GM19035 (cell line): ENCODE measurements around the gene BROX.
A peak's percentile ranks its signal among the peaks of the same experiment; 100 is the strongest.
"Not testable (repeated sequence)": the region's sequence is repeated elsewhere in the genome, so short reads cannot be mapped to it uniquely, and the experiment has no call there.

Experiments
- ATAC-seq: cut with Tn5 transposase; IDR thresholded peaks from one replicate; pipeline ENCODE4 v1.9.1; 2021; ENCODE audit not compliant: unreplicated experiment

Gene BROX

DNA sequence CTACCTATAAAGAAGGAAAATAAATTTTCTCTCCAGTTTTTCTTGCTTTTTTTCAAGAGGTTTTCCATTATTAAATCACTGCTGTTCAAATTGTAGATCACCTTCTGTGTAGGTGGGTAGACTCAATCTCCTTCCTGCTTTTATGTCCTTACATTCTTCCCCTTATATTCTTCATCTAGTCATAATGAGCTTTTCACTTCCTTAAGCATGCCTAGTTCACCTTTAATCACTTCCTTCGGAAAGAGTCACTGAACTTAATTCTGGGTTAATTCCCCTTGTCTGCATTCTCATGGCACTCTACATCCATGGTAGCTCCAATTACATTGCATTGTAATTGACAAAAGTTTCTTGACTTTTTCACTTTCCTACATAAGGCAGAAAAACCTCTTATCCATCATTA is 18.5 kb downstream of the BROX start:
- no peak for ATAC-seq

DNA sequence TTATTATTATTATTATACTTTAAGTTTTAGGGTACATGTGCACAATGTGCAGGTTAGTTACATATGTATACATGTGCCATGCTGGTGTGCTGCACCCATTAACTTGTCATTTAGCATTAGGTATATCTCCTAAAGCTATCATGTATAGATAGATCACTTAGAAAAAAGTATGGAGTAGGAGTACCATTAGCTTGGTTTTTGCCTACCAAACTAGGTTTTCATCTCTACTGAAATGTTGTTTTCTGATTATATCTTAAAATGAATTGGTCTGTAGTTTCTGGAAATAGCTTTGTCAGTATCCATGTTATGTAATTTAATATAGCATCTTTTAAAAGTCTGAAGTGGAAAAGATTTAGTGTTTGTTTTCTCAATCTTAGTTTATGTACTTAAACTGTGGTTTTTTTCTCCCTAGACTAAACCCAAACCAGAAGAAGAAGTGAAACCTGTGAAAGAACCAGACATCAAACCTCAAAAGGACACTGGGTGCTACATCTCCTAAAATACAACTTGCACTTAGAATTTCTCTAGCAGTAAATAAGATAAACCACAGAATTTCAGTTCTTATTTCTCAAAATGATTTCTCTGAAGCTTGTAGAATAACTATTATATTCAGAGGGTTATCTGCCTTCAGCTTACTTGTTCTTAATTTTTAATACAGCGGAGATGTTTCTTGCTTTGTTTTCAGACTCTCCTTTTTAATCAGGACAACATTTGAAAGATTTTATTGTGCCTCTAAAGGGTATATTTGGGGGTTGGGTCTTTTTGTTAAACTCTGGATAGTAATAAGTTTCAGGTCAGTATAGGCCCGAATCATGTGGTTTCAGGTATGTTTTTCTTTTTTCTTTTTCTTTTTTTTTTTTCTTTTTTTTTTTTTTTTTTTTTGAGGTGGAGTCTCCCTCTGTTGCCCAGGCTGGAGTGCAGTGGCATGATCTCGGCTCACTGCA is 20.1 kb downstream of the BROX start:
- ATAC-seq = peak; percentile 99

DNA sequence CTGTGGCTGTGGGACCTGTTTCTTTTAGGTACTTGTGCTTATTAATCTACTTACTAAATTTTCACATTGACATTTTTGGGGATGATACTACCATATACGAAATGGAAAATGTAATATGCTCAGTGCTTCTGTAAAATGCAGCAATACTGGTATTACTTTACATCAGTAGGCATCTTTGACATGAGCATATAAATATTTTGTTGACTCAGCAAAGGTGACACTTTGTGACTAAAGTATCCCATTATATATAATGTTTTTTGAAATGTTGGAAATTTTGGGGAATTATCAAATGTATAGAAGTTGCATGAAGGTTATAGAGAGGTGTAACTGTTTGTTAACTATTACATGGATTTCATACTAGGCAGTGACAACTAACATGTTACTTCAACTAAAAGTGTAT is 22.4 kb downstream of the BROX start:
- ATAC-seq = no peak

DNA sequence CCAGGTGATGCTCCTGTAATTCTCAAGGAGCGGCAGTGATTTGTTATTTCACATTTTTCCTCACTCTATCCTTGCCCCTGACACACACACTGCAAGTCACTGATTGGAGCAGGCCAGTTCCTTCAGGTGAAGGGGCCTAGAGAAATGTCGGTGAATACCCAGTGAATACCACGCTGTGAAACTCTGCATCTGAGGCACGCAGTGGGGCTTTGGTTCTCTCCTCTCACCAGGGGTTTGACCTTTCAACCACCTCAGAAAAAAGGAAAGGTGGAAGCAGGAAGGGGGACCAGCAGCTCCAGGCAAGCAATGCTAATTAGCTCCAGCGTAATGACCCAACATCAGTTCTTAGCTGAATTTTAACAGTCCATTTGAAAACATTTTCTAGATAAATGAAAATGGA is 24.1 kb downstream of the BROX start:
- no peak for ATAC-seq

DNA sequence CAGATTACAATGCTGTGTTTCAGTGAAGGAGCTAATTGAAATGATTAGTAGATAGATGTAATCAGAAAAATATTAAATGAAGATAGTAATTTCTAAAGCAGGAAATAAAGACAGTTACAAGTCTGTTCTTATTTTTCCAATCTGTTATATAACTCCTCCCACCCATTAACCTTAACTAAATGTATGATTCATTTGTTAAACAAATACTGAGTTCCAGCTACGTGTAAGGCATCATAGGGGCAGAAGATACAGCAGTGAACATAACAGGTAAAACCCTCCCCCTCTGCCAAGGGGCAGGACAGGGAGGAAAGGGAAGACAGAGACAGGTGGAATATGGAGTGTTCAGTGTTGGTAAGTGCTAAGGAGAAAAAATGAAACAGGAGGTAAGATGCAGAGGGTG is 24.6 kb downstream of the BROX start, which contains the start of gene FAM177B:
Gene FAM177B (plus strand): TSS at position 231 of the 400 bp plus-strand sequence. CDS start 9,344 bp downstream, outside the sequence.
- ATAC-seq = no peak

DNA sequence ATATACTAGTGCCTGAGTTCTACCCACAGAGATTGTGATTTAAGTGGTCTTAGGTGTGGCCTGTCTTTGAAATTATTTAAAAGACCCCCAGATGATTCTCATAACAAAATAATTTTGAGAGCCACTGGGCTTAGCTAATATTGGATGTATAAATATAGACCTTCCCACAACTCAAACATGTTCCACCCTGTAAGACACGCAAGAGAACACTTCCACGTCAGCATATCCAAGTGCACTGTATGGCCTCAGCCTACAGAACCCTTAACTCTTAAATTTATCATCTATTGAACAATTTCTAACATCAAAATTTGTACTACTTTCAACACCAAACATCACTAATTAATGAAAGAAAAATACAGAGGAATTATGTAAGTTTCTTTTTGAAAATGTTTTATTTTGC is 27.1 kb downstream of the BROX start:
- no peak for ATAC-seq

DNA sequence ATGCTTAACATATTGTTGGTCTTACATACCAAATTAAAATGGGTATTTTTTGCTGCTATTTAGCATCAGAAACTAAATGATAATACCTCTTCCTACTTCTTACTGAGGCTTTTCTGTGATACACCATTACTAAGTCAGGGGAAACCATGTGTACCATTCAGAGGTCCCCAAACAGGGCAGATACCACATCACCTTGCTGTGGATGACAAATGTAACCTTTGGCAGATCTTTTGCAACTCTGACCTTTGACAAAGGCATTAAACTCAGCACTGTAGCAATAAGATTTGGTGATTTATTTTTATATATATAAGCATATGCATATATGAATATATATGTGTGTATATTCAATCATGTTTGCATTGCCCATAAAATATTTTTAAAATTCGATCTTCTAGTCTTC is 27.6 kb downstream of the BROX start:
- ATAC-seq = no peak

DNA sequence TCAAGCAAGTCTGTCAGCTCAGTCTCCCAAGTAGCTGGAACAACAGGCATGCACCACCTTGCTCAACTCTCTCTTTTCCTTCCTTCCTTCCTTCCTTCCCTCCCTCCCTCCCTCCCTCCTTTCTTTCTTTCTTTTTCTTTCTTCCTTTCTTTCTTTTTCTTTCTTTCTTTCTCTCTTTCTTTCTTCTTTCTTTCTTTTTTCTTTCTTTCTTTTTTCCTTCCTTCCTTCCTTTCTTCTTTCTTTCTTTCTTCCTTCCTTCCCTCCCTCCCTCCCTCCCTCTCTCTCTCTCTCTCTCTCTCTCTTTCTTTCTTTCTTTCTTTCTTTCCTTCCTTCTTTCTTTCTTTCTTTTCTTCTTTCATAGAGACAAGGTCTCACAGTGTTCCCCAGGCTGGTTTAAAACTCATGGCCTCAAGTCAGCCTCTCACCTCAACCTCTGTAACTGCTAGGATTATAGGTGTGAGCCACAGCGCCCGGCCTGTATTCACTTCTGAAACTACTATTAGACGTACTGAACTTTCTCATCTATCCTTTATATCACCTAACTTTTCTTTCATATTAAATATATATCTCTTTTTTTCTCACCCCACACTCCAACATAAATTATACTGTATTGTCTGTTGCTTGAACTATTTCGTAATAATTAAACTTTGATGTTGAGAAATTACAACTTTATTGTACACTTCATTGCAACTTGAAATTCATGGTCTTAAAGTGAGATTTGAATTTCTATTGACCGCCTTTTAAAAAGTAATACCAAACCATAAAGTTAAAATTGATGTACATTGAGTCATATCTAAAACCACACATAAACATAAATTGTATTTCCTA is 29.5 kb downstream of the BROX start:
- ATAC-seq = not testable (repeated sequence)

DNA sequence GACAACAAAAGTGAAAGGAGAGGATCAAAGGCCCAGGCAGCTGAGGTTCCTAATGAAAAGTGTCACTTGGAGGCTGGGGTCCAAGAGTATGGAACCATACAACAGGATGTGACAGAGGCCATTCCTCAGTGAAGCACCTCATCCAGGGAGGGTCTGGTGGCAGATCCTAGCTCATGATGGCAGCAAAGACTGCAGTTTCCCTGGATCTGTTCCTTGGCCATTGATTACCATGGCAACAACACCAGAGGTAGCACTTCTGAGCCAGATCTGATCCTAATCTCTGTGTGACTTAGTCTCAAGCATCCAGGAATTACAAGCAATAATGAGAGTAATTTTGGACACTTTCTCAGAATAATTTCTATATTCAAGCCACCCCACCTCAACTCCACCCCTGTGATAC is 37.6 kb downstream of the BROX start:
- ATAC-seq = no peak

DNA sequence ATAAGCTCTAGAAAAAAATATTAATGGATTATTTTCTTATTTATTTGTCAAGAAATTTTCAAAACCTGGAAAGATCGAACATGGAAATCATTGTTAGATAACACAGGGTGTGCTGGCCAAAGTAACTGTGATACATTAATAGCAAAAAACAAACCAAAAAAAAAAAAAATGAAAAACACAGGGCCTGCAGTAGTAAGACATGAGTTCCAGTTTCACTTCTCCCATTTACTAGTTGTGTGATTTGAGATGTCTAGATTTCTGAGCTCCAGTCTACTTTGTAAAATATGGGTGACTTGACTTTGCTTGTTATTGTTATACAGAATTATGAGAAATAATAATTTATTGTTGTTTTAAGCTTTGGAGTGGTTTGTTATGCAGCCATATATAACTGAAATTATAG is 38.3 kb downstream of the BROX start:
- ATAC-seq = peak; percentile 87

DNA sequence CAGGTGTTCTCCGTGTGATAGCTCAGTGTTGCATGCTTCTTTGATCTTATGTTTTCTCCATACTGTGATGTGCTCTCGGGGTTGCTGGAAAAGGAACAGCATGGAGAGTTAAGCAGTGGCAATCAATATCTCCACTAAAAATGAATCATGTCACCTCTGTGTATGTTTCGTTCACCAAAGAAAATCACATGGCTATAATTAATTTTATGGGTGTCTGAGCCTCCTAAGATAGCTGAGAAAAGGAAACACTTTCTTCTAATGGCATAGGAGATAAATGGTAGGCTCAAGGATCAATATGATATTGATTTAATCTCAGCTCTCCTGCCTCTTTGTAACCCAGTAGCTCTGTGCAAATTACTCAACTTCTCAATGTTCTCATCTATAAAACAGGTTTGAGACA is 38.9 kb downstream of the BROX start:
- ATAC-seq = no peak

DNA sequence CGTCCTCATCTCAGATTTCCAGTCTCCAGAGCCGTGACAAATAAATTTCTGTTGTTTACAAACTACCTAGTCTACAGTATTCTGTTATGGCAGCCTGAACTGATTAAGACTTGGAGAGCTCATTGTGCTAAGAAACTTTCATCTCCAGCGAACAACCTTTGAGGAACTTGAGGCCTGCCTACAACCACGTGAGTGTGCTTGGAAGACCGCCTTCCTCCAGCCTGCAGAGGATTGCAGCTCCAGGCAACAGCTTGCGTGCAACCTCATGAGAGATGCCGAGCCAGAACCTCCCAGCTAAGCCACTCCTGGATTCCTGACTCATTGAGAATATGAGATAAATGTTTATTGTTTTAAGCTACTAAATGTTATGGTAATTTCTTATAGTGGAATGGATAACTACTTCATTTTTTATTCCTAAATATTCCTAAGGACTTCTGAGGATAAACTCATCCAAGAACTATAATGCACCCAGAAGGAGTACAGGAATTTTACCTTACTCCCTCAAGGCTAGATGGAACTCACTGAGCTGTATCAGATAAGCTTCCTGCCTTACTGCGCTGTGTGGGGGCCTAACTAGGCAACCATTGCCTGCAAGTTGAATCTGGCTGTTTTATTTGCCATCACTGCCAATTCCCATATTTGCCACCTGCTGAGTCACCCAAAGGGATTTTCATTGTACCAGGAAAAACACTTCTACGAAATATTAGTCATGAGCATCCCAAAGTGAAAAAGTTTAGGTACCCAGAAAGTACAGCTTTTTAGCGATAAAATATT is 42.2 kb downstream of the BROX start:
- ATAC-seq = no peak

DNA sequence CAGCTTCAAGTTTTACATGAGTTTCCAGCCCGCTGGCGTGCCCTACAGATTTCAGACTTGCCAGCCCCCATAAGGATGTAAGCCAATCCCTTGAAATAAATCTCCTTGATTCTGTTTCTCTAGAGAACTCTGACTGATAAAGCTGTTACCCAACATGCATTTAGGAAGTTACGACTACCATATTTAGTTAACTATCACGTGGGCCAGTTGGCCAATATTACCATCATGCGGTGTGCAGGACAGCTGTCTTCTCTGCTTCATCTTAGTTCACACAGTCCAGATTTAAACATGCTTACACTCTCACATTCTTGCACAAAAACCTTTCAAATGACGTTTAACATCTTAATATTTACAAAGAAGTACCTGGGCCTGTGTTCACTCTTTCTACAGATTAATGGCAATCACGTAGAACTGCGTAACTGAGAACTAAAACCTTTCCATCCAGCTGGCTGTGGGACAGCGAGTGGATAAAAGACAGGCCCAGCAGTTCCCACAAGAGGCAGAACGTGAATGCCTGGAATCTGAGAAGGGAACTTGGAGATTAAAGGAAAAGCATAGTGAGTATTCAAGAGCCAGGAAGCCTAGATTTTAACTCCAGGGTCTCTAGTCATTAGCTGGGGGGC is 45.4 kb downstream of the BROX start:
- no peak for ATAC-seq

DNA sequence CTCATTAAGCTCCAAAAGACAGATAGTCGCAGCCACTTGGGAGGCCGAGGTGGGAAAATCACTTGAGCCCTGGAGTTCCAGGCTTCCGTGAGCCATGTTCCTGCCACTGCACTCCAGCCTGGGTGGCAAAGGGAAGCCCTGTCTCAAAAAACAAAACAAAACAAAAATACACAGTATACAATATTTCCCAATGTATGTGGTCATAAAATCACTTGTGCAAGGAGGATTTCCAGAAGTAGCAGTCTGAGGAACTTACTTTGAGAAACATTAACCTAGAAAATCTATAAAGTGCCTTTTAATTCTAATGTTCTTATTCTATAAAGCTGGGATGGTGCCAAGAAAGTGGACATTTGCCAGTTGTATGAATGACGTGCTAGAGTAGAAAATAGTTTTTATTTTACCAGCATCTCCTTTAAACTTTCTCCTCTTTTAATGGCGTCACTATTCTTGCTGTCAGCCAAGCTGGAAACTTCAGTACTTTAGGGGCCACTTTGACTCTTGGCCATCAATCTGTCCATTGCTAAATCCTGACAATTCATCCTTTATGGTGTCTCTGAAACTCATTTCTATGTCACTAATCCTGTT is 47.2 kb downstream of the BROX start:
- ATAC-seq = no peak

DNA sequence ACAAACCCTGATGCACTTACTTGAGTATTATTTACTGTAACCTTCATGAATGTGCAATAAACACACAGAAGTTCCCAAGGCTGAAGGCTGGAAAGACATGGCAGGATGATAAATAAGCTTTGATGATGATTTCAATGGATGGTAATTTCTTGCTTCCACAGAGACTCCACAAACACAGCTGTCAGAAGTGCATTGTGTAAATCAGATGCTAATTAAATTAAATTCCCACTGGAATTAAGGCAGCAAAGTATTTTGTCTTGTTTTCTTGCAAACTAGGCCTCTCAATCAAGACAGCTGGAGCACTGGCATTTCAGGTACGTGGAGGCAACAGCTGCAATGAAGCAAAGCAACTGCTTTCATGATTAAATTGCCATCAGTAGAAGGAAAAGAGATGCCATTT is 48.7 kb downstream of the BROX start:
- ATAC-seq = no peak

DNA sequence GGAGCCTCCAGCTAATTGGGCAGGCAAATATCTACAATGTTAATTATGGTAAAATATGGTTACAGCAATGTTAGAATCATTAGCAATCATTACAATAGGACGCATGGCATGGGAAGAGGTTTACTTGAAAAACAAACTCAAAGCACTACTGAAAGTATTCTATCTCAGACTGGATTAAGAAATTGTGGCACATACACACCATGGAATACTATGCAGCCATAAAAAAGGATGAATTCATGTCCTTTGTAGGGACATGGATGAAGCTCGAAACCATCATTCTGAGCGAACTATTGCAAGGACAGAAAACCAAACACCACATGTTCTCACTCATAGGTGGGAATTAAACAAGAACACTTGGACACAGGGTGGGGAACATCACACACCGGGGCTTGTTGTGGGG is 49.8 kb downstream of the BROX start:
- not testable (repeated sequence) for ATAC-seq

DNA sequence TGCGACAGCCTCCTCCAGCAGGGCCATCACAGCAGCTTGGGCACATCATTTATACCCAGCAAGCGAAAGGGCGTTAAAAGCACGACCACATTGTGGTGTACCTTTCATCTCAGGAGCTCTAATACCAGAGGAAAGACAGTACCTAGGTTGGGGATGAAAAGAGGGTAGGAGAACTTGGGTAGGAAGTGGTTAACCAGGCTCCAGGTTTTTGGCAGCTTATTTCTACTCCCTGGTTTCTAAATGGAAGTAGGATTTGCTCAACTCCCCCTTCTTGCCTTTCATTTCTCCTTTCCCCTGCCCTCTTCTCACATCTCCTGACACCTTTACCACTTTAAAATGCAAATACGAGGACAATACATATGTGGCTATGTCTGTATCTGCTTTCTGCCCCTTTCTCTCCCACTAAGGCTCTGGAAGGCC is 54.8 kb downstream of the BROX start:
- ATAC-seq = no peak

DNA sequence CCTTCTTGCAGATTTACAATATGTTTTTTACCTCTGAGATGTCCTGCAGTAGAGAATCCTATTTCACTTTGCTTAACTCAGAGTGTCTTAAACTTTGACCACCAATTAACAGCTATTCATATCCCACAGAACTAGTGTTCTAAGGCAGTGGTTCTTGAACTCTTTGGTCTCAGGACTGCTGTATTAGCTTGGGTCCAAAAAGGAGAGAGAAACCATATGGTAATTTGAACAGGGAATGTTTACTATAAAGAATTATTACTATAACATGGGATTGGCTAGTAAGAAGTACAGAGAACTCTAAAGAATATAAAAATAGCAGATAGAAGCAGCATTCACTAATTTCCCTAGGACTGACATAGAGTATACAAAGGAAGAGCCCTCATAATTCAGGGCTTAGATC is 56.2 kb downstream of the BROX start:
- no peak for ATAC-seq

DNA sequence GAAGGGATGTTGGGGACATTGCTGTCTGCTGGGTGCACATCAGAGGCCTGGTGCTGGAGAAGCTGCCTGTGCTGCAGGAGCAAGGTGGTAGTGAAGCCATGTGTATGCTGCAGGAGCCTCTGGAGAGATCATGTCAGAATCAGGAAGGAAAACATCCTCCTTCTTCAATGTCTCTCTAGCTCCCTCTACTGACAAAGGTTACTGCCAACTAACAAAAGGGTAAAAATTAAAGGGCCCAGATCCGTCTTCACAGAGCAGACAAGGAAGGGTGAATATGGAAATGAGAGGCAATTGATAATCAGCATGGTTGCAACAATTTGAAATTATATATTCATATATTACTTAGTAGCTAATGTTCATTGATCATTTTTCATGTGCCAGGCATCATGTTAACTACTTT is 56.8 kb downstream of the BROX start:
- ATAC-seq = no peak

DNA sequence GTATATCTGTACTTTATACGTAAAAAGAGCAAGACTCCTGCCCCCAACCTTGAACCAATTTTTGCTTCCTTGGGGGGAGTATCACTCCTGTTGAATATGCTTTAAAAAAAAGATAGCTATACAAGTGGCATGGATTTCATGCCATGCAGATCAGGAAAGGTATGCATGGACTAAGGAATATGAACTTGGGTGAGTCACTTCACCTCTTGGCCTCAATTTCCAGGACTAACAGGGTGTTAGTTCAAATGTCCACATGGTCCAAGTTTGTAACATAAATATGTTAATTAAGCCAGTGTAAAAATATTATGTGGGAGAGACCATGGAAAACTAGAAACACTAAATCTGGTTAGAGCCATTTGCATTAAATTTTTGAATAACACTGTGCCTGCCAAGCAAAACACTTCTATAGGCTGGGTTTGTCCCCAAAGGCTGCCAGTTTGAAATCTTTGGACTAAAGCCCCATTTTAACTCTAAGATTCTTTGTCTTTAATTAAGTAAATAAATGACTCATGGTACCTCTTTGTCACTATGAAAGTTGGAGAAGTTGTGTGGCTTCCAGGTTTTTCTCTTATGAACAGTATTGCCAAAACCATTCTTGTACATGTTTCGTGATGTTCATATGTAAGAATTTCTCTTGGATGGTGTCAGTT is 57.7 kb downstream of the BROX start:
- no peak for ATAC-seq
